ENCODE results near the gene MAMDC4.
"Not testable (repeated sequence)": the region's sequence is repeated elsewhere in the genome, so short reads cannot be mapped to it uniquely, and the experiment has no call there.

Gene MAMDC4

DNA sequence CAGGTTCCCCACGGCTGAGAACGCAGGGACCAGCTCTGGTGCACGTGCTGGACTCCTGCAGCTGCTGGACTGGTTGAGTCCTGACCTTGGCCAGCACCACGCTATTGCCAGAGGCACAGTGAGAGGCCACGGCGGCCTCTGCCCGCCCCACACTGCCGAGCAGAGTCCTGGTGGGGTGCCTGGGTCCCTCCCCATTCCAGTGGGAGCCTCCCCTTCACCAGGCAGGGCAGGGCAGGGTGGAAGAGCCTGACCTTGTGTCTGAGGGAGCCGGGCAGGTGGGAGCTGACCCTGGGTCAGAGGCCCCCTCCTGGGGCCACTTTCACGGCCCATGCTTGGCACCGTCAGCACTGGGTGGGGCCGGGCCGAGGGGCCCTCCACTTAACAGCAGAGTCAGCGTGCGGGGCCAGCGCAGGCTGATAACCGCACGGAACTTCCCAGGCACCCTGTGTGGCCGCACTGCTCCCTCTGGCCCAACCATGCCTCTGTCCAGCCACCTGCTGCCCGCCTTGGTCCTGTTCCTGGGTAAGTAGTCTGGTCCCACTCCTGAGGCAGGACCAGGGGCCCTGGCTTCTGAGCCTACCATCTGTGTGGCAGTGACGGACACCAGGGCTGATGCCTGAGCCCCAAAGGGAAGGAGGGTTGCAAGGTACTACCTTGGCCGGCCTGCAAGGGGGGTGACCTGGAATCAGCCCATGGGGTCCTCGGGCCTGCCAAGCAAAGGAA, at the start of gene MAMDC4:
MAMDC4 (plus strand) TSS at position 406 of the 723 bp plus-strand sequence; CDS start at position 477, 71 bp downstream.
- no peak for DNase-seq (ENCODE audit: low read depth, low spot score)

DNA sequence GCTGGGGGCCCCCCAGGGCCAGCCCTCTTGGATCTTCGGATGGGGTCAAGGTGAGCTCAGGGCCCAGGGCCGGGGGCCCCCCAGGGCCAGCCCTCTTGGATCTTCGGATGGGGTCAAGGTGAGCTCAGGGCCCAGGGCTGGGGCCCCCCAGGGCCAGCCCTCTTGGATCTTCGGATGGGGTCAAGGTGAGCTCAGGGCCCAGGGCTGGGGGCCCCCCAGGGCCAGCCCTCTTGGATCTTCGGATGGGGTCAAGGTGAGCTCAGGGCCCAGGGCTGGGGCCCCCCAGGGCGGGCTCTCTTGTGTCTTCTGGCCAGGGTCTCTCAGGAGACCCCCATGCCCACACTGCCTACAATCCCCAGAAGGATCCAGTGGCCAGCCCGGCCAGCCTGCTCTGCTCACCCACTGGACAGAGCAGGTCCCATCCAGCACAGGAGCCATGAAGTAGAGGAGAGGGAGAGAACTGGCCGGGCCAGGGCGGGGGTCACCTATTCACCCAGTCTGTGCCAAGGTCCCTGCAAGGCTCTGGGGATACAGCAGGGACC, 49.1 kb upstream of the MAMDC4 start:
- DNase-seq (ENCODE audit: low read depth, low spot score): not testable (repeated sequence)

DNA sequence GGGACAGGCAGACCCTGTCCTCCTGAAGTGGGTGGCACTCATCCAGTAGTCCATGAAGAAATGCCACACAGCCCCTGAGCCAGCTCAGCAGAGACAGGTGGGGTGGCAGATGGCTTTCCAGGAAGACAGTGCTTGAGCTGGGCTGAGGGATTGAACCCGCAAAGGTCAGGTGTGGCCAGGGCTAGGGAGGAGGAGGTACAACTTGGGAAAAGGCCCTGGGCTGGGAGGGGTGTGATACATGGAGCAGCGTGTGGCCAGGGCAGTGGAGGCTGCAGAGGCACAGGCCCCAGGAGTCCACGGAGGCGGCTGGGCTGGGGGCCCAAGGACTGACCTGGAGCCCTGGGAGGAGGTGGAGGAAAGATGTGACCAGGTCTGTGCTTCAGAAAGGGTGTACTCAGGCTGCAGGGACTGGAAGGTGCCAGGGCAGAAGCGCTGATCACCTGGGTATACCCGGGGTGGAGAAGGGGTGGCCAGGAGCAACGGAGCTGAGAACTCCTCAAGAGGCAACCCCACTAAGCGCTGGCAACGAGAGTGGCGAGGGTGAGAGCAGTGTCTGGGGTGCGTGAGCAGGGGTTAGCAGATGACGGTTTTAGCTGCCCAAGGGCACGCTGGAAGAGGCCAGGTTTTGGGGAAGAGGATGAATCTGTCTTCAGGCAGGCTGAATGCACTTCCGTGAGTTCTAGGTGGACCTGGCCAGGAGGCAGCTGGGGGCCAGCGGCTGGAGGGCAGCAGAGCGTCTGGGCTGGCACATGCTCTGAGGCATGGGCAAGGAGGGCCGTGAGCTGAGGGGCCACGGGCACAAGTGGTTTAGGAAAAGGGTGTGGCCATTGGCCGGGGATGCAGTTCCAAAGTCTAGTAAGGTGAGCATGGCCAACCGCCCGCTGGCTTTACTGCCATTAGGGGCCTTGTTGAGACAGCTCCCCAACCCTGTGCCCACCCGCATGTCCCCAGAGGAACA, 48.3 kb upstream of the MAMDC4 start:
- DNase-seq (ENCODE audit: low read depth, low spot score): no peak

- no peak for DNase-seq (ENCODE audit: low read depth, low spot score)
Observed at GRCh38 chr9:136804509-136805206, 47.5 kb upstream of the MAMDC4 start.

DNA sequence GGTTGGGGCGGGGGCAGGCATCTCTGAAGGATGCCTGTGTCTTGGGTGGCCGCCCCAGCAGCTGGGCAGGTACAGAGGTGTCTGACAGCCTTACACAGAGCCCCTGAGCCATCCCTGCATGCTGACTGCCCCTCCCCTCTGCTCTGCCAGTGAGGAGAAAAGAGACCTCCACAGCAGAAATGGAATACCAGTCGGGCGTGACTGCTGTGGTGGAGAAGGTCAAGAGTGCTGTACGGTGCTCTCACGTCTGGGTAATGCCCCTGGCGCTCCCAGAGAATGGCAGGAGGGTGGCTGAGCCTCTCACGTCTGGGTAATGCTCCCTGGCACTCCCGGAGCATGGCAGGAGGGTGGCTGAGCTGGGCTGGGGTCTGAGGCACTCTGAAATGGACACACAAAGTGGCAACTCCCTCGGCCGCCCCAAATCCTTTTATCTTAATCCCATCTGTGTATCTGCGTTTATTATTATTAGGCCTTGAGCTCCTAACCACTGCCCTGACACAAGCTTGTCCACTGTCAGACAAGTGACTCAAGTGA, 46.9 kb upstream of the MAMDC4 start:
- no peak for DNase-seq (ENCODE audit: low read depth, low spot score)

- no peak for DNase-seq (ENCODE audit: low read depth, low spot score)
Observed at GRCh38 chr9:136806067-136806466, 46.1 kb upstream of the MAMDC4 start.

GRCh38 chr9:136806631-136807201, 45.4 kb upstream of the MAMDC4 start:
- DNase-seq (ENCODE audit: low read depth, low spot score): no peak

DNA sequence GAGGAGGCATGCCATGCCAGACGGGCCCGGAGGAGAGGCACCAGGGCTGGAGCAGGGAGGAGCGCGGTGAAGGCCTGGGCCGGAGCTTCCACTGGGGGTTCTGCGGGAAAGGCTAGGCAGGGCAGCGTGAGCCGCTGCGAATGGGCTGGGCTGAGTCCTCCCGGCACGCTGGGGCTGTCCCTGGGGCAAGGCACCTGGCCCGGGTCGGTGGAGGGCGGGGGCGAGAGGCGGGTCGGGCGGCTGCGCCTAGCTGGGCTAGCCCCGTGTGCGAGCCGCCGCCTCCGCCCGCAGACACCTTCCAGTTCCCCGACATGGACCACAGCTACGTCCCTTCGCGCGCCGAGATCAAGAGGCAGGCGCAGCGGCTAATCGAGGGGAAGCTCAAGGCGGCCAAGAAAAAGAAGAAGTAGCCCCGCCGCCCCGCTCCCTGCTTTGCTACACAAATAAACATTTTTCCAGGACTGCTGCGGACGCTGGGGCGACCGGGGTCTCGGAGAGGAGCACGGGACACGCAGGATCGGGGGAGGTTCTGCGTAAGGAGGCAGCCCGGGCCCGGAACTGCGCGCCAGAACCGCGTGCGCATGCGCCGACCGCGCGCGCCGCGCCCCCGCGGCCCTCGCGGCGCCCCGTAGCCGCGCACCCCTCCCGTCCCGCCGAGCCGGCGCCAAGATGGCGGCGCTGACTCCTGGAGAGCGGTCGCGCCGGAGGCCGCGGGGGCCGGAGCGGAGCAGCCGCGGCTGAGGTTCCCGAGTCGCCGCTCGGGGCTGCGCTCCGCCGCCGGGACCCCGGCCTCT, 44.7 kb upstream of the MAMDC4 start, which contains the start of gene RABL6:
RABL6 (plus strand) TSS at position 668 of the 794 bp plus-strand sequence. CDS start 249 bp downstream, outside the sequence.
- no peak for DNase-seq (ENCODE audit: low read depth, low spot score)

GRCh38 chr9:136808075-136808805, 43.9 kb upstream of the MAMDC4 start:
- no peak for DNase-seq (ENCODE audit: low read depth, low spot score)

GRCh38 chr9:136808806-136809158, 43.4 kb upstream of the MAMDC4 start:
- DNase-seq (ENCODE audit: low read depth, low spot score): no peak

DNA sequence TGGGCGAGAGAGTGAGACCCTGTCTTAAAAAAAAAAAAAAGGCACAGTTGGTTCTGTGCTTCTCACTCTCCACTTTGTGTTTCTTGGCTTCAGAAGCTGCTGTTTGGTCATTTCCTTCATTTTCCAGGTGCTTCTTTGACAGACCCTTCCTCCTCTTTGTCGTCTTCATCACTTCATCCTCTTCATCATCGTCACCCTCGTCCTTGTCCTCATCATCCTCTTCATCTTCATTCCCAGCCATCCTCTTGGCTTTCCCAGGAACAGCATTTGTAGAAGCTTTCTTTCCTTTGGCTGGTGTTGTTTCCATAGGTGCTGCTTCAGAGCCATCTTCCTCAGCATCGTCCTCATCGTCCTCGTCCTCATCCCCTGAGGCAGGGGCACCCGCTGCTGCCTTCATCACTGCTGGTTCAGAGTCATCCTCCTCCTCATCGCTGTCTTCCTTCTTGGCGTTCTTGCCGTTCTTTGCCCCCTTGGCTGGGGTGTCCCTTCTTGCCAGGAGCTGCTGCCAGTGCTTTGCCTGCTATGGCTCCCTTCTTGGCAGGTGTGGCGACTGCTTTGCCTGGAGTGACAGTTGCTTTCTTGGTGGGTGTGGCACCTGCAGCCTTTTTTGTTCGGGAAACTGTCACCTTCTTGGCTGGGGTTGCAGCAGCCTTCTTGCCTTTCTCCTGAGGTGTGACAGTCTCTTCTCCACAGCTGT, 37.3 kb upstream of the MAMDC4 start:
- DNase-seq (ENCODE audit: low read depth, low spot score): no peak

DNA sequence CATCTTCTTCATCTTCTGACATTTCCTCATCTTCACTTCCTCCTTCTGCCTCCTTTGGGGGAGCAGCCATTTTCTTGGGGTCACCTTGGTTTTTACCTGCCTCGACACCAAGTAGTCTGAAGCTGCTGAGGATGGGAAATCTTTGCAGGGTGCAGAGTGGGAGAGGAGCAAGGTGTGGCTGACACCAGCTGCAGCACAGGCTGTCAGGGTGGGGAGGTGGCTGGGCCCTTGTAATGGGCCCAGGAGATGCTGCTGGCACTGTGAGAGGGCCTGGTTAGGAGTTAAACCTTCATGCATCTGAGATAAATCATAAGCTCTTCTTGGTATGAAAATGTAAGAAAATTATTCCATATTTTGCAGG, 36.7 kb upstream of the MAMDC4 start:
- DNase-seq (ENCODE audit: low read depth, low spot score): no peak

- DNase-seq (ENCODE audit: low read depth, low spot score): no peak
Observed at GRCh38 chr9:136820971-136821825, 30.9 kb upstream of the MAMDC4 start.

- DNase-seq (ENCODE audit: low read depth, low spot score): no peak
Observed at GRCh38 chr9:136821826-136822544, 30.2 kb upstream of the MAMDC4 start.

- DNase-seq (ENCODE audit: low read depth, low spot score): no peak
Observed at GRCh38 chr9:136823136-136824046, 28.8 kb upstream of the MAMDC4 start.

- DNase-seq (ENCODE audit: low read depth, low spot score): no peak
Observed at GRCh38 chr9:136824496-136825225, 27.5 kb upstream of the MAMDC4 start.
